ENCODE data around the gene PTOV1. TPM values are rescaled to one million over a fixed set of nuclear protein-coding genes. Genes with fewer than 3 reads are reported as not detected.

The PTOV1 gene
- total and polyA plus RNA-seq, 2 of the 8 experiments (the other 6 are each of a cell fraction or from before 2014, with no cell fraction given): 147 to 251 TPM

DNA sequence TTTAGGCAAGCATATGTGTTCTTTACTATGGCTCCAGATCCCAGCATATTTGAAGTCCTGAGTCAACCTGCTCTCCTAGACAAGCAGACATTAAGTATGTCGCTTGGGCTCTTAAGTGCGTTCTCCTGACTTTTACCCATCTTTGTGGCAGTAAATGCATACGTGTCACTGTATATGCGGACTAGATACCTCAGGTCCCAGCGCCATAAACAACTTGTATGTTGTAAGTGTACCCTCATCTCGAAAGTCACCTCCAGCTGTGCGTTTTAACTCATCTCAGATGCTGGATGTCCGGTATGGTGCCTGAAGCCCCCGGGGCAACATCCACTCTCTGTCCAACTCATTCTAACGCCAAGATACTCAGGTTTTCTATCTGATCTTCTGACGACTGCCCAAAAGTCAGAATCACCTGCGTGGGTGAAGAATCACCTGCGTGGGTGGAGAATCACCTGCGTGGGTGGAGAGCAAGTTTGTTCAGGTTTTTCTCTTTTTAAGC is 1.7 kb downstream of the PTOV1 start:
- Histone ChIP-seq H3K4me3 (ENCODE audit: extremely low read depth in 1 of 4, insufficient read depth in 2 of 4, low read depth in 3 of 4, low read length in 4 of 4) (peak overlapping the region; percentile 62 to 88 (median 80); a peak in 7 of 8 replicates), H3K4ac (replicated peaks; ENCODE audit: insufficient read length, low read depth, low read length) (no peak overlapping the region), H3K14ac (ENCODE audit: insufficient read length) (no peak overlapping the region), H2BK15ac (ENCODE audit: low read length) (no peak overlapping the region), H2AK5ac (ENCODE audit: low read depth, low read length) (no peak overlapping the region), H3K27ac (ENCODE audit: low read depth, low read length) (no peak overlapping the region), H2BK12ac (ENCODE audit: low read depth, low read length) (no peak overlapping the region), H3K23ac (ENCODE audit: insufficient read length) (no peak overlapping the region), H3K9me3 (ENCODE audit: insufficient read depth in 2 of 2, low read depth in 1 of 2, low read length in 1 of 2) (no peaks in the 10 kb centered on the region), H3K27me3 (replicated peaks in 1 of 4; ENCODE audit: control insufficient read depth in 3 of 4, extremely low read depth in 1 of 4, insufficient read depth in 3 of 4, low read length in 3 of 4) (no peaks in the 10 kb centered on the region; a peak in 1 of 7 replicates), H3K79me1 (ENCODE audit: low read depth, low read length) (peaks cover 18% of the 10 kb centered on the region), H3K4me1 (replicated peaks in 1 of 4; ENCODE audit: control insufficient read depth in 3 of 4, insufficient read depth in 4 of 4, low read length in 3 of 4) (peaks cover 3 to 9% (median 6%) of the 10 kb centered on the region in 4 experiments), H3K36me3 (ENCODE audit: control insufficient read depth in 2 of 4, insufficient read depth in 4 of 4, low read length in 3 of 4) (peaks cover 9 to 40% (median 21%) of the 10 kb centered on the region in 4 experiments; a peak in 6 of 8 replicates), H4K8ac (ENCODE audit: extremely low read depth, insufficient read depth, low read length) (no peak overlapping the region), H3K18ac (ENCODE audit: extremely low read depth, low read length) (no peak overlapping the region), H4K5ac (ENCODE audit: insufficient read length, low read depth, low read length) (no peak overlapping the region), H2BK20ac (ENCODE audit: low read length) (no peak overlapping the region), H3K23me2 (ENCODE audit: low read depth, low read length) (peaks cover 10% of the 10 kb centered on the region; the same call in 1 of the 2 replicates), H3K56ac (replicated peaks; ENCODE audit: insufficient read length, low read depth, low read length) (no peak overlapping the region), H2AFZ (ENCODE audit: low read length) (no peak overlapping the region), H3K4me2 (ENCODE audit: insufficient read depth in 1 of 2, low read depth in 2 of 2, low read length in 2 of 2) (peak overlapping the region; percentile 84 to 98), H4K20me1 (replicated peaks in 1 of 2; ENCODE audit: control insufficient read depth in 1 of 2, insufficient read depth in 2 of 2, low read length in 2 of 2) (peaks cover 37 to 45% of the 10 kb centered on the region in 2 experiments), H3K79me2 (ENCODE audit: control insufficient read depth in 1 of 2, insufficient read depth in 2 of 2, low read length in 2 of 2) (peaks cover 17 to 28% of the 10 kb centered on the region in 2 experiments), H2BK5ac (ENCODE audit: low read depth, low read length) (no peak overlapping the region), H4K91ac (replicated peaks; ENCODE audit: insufficient read length, low read length) (no peak overlapping the region), H3K9ac (replicated peaks in 1 of 4; ENCODE audit: extremely low read depth in 1 of 4, low read depth in 3 of 4, low read length in 3 of 4) (no peak overlapping the region), H2BK120ac (replicated peaks; ENCODE audit: low read depth, low read length) (no peak overlapping the region)
- ChIA-PET POLR2A (ENCODE audit: partially characterized antibody) (interaction anchor here (1.2 to 12.4 kb wide), 7 partner anchors 14 to 77 kb away, joined by 3 to 247 read pairs (median 9); partner anchors contain the start of genes AKT1S1, FUZ, NUP62 and PNKP), CTCF (ENCODE audit: partially characterized antibody) (interaction anchor here (0.7 to 3.0 kb wide), 2 partner anchors 11 to 52 kb away, joined by 3 to 13 read pairs; no protein-coding TSS in a partner anchor)
- WGBS, 2 experiments (ENCODE audit: extremely low coverage in 1 of 2, insufficient coverage in 1 of 2, insufficient read length in 1 of 2, insufficient replicate concordance in 2 of 2, low coverage in 1 of 2, low lambda C conversion rate in 2 of 2, missing lambda C conversion rate in 1 of 2): 87% methylated on average over 14 of the region's 14 CpGs; no CpG with 5 or more reads in 1 of the 2 experiments
- FAIRE-seq (no peak), DNase-seq (ENCODE audit: low read depth in 1 of 2, low spot score in 2 of 2) (no peak)
- TF ChIP-seq POLR2AphosphoS5 (IDR thresholded peaks at IDR 0.05; ENCODE audit: low read depth, low read length) (0 out of 2 replicates have a peak, but pooled peaks have one; percentile 29), POLR2A (IDR thresholded peaks at IDR 0.05; ENCODE audit: control extremely low read depth in 1 of 2, low read depth in 2 of 2, low read length in 2 of 2) (no peak), RXRA (IDR thresholded peaks at IDR 0.05; ENCODE audit: insufficient read depth, low read depth, low read length) (no peak), SP4 (IDR thresholded peaks at IDR 0.05; ENCODE audit: low read length) (no peak), YY1 (IDR thresholded peaks at IDR 0.05; ENCODE audit: low read depth, low read length) (no peak), SIN3A (conservative IDR thresholded peaks at IDR 0.05 in 1 of 2, IDR thresholded peaks at IDR 0.05 in 1 of 2; ENCODE audit: low read depth in 1 of 2, low read length in 2 of 2) (no peak), JUND (IDR thresholded peaks at IDR 0.05; ENCODE audit: low read length) (no peak)

All from H1 (cell line).